ENCODE data around the gene BOLA1.

GRCh38 chr1:149914545-149914944, 15.2 kb downstream of the BOLA1 start:
- no peak for TF ChIP-seq POLR2A (IDR thresholded peaks at IDR 0.05)
- TF ChIP-seq, protein P1, sequence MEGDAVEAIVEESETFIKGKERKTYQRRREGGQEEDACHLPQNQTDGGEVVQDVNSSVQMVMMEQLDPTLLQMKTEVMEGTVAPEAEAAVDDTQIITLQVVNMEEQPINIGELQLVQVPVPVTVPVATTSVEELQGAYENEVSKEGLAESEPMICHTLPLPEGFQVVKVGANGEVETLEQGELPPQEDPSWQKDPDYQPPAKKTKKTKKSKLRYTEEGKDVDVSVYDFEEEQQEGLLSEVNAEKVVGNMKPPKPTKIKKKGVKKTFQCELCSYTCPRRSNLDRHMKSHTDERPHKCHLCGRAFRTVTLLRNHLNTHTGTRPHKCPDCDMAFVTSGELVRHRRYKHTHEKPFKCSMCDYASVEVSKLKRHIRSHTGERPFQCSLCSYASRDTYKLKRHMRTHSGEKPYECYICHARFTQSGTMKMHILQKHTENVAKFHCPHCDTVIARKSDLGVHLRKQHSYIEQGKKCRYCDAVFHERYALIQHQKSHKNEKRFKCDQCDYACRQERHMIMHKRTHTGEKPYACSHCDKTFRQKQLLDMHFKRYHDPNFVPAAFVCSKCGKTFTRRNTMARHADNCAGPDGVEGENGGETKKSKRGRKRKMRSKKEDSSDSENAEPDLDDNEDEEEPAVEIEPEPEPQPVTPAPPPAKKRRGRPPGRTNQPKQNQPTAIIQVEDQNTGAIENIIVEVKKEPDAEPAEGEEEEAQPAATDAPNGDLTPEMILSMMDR (IDR thresholded peaks at IDR 0.05): no peak
